Hematopoietic multipotent progenitor cell treated with erythropoietin and hydrocortisone succinate and interleukin-3 and kit ligand, for 8 days (in vitro differentiated cells): ENCODE results near the gene CCDC70.

Experiments used
- DNase-seq: peaks from one replicate; pipeline ENCODE4 v3.0.0-alpha.2; 2015

Gene CCDC70

GRCh38 chr13:51912091-51912490, 50.3 kb downstream of the CCDC70 start:
- no peak for DNase-seq

- no peak for DNase-seq
Observed at GRCh38 chr13:51912511-51913225, 50.9 kb downstream of the CCDC70 start.

DNA sequence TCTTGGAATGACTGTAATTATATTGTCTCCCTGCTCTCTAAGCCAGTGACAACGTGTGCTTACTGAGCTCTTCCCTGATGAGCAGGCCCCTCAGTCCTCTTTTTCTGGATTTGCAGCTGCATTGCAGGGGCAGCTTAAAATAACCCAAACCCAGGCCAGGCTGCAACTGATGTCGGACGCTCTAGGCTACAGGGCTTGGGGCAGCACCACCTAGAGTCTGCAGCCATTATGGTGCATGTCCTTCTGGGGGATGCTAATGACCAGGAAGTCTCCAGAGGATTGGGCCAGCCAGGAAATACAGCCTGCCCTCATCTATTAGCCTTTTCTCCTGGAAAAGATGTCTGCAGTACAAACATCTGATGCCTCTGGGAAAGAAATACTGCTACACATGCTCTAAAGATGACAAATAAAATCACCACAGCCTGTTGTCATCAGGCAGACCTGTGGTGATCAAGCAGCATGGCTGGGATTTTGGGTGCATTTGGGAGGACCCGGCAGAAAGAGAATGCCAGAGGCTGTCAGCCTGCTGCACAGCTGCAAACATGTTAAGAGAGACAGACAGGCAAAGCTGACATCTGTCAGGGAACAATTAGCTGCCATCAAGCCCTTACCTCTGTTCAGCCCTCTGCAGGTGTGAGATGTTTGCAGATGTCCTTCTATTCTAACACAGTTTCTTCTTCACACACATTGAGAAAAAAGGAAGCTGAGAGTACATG, 51.8 kb downstream of the CCDC70 start:
- DNase-seq: no peak

- DNase-seq: no peak
Observed at GRCh38 chr13:51914137-51914493, 52.3 kb downstream of the CCDC70 start.
